ENCODE results near the gene PITPNB. TPM values are rescaled to one million over a fixed set of nuclear protein-coding genes. Genes with fewer than 3 reads are reported as not detected.

Gene PITPNB
- total RNA-seq, 2 experiments from 2014 or later = 73.3 to 78.4 TPM

- peaks cover 12% of the 10 kb centered on the region for H3K36me3 Mint-ChIP-seq
- no peak for DNase-seq
- H3K9me3 Mint-ChIP-seq = no peaks in the 10 kb centered on the region
- H3K27me3 Mint-ChIP-seq = no peaks in the 10 kb centered on the region
- no peak overlapping the region for H3K4me3 Mint-ChIP-seq
- no peak for ATAC-seq (ENCODE audit: low read depth)
- POLR2A ChIA-PET = no interaction called here
- H3K27ac Mint-ChIP-seq = no peak overlapping the region
- H3K4me1 Mint-ChIP-seq = peaks cover 2% of the 10 kb centered on the region
These were observed 16.8 kb upstream of the PITPNB start for GRCh38 chr22:27935897-27936296.

GRCh38 chr22:27934069-27934468 is 15.0 kb upstream of the PITPNB start:
- H3K27ac Mint-ChIP-seq = no peak overlapping the region
- no peak overlapping the region for H3K4me3 Mint-ChIP-seq
- H3K9me3 Mint-ChIP-seq = no peaks in the 10 kb centered on the region
- ATAC-seq (ENCODE audit: low read depth) (no peak), DNase-seq (no peak)
- H3K27me3 Mint-ChIP-seq = peaks cover 3% of the 10 kb centered on the region
- POLR2A ChIA-PET = interaction anchor here (1.0 kb wide), 1 partner anchor 16 kb away, joined by 4 read pairs; the partner anchor contains the start of gene PITPNB
- peaks cover 3% of the 10 kb centered on the region for H3K4me1 Mint-ChIP-seq
- H3K36me3 Mint-ChIP-seq = peaks cover 13% of the 10 kb centered on the region

GRCh38 chr22:27933186-27933983 is 14.3 kb upstream of the PITPNB start:
- Mint-ChIP-seq H3K4me3 (no peak overlapping the region), H3K27me3 (peaks cover 3% of the 10 kb centered on the region), H3K36me3 (peaks cover 12% of the 10 kb centered on the region), H3K9me3 (no peaks in the 10 kb centered on the region), H3K4me1 (peaks cover 3% of the 10 kb centered on the region), H3K27ac (no peak overlapping the region)
- POLR2A ChIA-PET = interaction anchor here (1.0 kb wide), 1 partner anchor 15 kb away, joined by 4 read pairs; the partner anchor contains the start of gene PITPNB
- no peak for ATAC-seq (ENCODE audit: low read depth)
- no peak for DNase-seq

GRCh38 chr22:27930331-27931060 is 11.4 kb upstream of the PITPNB start:
- Mint-ChIP-seq H3K27ac (no peak overlapping the region), H3K4me1 (peaks cover 10% of the 10 kb centered on the region), H3K36me3 (peaks cover 16% of the 10 kb centered on the region), H3K4me3 (no peak overlapping the region), H3K27me3 (peaks cover 3% of the 10 kb centered on the region), H3K9me3 (peaks cover 1% of the 10 kb centered on the region)
- POLR2A ChIA-PET = no interaction called here
- DNase-seq = no peak
- no peak for ATAC-seq (ENCODE audit: low read depth)

DNA sequence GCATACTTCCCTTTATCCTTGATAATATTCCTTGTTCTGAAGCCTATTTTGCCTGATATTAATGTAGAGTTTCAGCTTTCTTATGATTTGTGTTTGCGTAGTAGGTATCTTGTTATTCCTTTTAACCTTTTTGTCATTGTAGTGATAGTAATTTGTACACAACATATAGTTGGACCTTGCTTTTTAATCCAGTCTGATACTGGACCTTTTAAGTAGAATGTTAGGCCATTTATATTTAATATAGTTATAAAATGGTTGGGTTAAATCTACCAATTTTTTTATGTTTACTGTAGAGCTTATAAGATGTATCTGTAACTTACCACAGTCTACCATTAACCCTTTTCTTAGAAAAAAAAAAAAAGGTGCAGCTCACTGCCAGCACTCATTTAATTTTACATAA is 8.6 kb upstream of the PITPNB start:
- Mint-ChIP-seq H3K9me3 (peaks cover 1% of the 10 kb centered on the region), H3K27ac (no peak overlapping the region), H3K4me3 (no peak overlapping the region), H3K36me3 (peaks cover 22% of the 10 kb centered on the region), H3K4me1 (peaks cover 12% of the 10 kb centered on the region), H3K27me3 (peaks cover 3% of the 10 kb centered on the region)
- POLR2A ChIA-PET = interaction anchor here (0.5 kb wide), 1 partner anchor 15 kb away, joined by 6 read pairs; no protein-coding TSS in a partner anchor
- no peak for DNase-seq
- ATAC-seq (ENCODE audit: low read depth) = no peak

DNA sequence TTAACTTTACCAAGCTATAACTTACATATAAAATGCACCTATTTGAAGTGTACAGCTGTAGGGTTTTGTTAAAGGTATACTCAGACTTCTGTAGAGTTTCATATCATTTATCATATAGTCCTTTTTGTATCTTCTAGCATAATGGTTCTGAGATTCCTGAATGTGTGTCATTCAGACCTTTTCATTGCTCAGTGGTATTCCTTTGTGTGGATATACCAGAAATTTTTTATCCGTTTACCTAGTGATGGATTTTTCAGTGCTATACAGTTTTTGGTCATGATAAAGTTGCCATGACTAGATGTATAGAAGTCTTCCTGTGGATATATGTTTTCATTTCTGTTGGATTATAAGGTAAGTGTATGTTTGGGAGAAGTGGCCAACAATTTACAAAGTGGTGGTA is 6.3 kb upstream of the PITPNB start:
- Mint-ChIP-seq H3K4me1 (peaks cover 23% of the 10 kb centered on the region), H3K27ac (no peak overlapping the region), H3K4me3 (no peak overlapping the region), H3K27me3 (peaks cover 2% of the 10 kb centered on the region), H3K9me3 (peaks cover 1% of the 10 kb centered on the region), H3K36me3 (peaks cover 30% of the 10 kb centered on the region)
- ATAC-seq (ENCODE audit: low read depth) = no peak
- POLR2A ChIA-PET = no interaction called here
- DNase-seq = no peak

GRCh38 chr22:27919942-27920755 is 1.1 kb upstream of the PITPNB start:
- Mint-ChIP-seq H3K27me3 (no peaks in the 10 kb centered on the region), H3K4me3 (peak overlapping the region; percentile 98), H3K4me1 (peaks cover 41% of the 10 kb centered on the region), H3K27ac (peak overlapping the region; percentile 97), H3K36me3 (peaks cover 27% of the 10 kb centered on the region), H3K9me3 (no peaks in the 10 kb centered on the region)
- DNase-seq (no peak), ATAC-seq (ENCODE audit: low read depth) (peak; percentile 41)
- POLR2A ChIA-PET = interaction anchor here (1.0 to 2.2 kb wide), 4 partner anchors 33 to 1247 kb away, joined by 3 to 9 read pairs (median 4); no protein-coding TSS in a partner anchor

DNA sequence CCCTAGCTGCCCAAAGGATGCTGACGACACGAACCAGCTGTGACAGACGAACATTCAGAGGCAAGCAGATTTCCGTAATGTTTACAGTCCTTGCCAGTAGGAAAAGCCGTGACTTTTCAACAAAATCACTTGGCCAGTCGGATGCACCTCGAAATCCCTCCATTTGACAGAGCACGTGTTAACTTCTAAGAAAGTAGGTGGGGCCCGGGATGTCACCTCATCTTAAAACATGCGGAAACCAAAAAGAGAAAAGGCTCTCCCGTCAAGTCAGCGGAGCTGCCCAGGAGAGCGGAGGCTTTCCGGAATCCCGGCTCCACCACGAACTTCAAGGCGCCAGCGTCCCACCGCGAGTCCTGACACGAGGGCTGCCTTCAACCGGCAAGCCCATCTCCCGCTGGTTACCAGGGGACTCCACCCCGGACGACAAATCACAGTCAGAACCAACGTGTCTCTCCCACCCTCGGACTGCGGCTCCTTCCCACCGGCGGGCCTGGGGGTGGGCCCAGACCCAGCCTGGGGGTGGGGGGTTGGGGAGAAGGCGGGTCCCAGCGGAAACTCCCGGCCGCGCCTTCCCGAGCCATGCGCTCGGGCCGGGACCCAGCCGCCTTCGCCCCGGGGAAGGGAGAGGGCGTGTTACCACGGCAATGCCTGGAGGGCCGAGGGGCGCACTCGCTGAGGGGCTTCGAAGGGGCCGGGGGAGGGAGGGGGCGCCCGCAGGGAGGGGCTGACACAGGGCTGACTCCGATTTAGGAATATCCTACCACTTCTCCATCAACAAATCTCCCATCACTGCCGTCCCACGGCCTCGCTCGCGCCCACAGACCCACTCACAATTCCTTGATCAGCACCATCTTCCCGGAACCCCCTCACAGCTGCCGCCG is 475 bp downstream of the PITPNB start:
- Mint-ChIP-seq H3K36me3 (peaks cover 20% of the 10 kb centered on the region), H3K4me3 (peak overlapping the region; percentile 98)

GRCh38 chr22:27915986-27916385 is 3.1 kb downstream of the PITPNB start:
- ATAC-seq (ENCODE audit: low read depth) (no peak), DNase-seq (no peak)
- peaks cover 11% of the 10 kb centered on the region for H3K36me3 Mint-ChIP-seq
- no peaks in the 10 kb centered on the region for H3K27me3 Mint-ChIP-seq
- no peaks in the 10 kb centered on the region for H3K9me3 Mint-ChIP-seq
- POLR2A ChIA-PET = no interaction called here
- H3K4me3 Mint-ChIP-seq = no peak overlapping the region
- no peak overlapping the region for H3K27ac Mint-ChIP-seq
- H3K4me1 Mint-ChIP-seq = peaks cover 49% of the 10 kb centered on the region

More for the DNA sequence above, 475 bp downstream of the PITPNB start:
- peak; percentile 67 for DNase-seq
- POLR2A ChIA-PET = interaction anchor here (0.6 to 2.2 kb wide), 11 partner anchors 16 to 1245 kb away, joined by 3 to 9 read pairs (median 3); no protein-coding TSS in a partner anchor
- Mint-ChIP-seq H3K27me3 (no peaks in the 10 kb centered on the region), H3K27ac (peak overlapping the region; percentile 97), H3K4me1 (peaks cover 47% of the 10 kb centered on the region), H3K9me3 (no peaks in the 10 kb centered on the region)
- peak; percentile 25 for ATAC-seq (ENCODE audit: low read depth)

DNA sequence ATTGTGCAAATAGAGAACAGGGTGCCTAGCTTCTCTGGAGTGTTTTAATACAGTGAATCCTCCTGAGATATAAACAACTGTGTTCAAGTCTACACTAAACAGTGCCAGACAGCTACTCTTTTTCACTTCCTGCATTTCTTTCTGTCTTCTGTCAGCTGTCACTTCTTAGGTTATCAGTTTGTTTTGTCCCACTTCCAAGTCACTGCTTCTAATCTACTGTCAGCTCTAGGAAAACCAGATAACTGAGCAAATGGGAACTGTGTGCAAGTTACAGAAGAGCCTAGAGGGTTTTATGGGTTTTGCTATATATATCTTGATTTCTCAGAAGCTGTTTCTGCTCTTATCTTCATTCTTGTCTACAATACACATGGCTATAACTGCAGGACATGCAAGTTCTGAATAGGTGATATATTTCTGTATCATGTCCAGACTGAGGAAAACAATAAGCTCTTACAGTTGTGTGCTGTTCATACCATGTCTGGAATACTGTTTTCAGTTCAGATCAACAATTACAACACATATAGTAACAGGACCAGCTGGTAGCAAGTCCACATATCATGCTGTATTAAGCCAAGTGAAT is 5.8 kb downstream of the PITPNB start:
- POLR2A ChIA-PET = interaction anchor here (0.7 to 0.8 kb wide), 2 partner anchors 11 to 38 kb away, joined by 3 read pairs; no protein-coding TSS in a partner anchor
- Mint-ChIP-seq H3K27ac (no peak overlapping the region), H3K4me3 (no peak overlapping the region), H3K27me3 (no peaks in the 10 kb centered on the region), H3K9me3 (no peaks in the 10 kb centered on the region), H3K4me1 (peaks cover 41% of the 10 kb centered on the region), H3K36me3 (peaks cover 22% of the 10 kb centered on the region)
- DNase-seq (no peak), ATAC-seq (ENCODE audit: low read depth) (no peak)

- Mint-ChIP-seq H3K4me3 (no peak overlapping the region), H3K27me3 (no peaks in the 10 kb centered on the region), H3K27ac (no peak overlapping the region), H3K4me1 (peaks cover 36% of the 10 kb centered on the region), H3K9me3 (no peaks in the 10 kb centered on the region), H3K36me3 (peaks cover 27% of the 10 kb centered on the region)
- no peak for DNase-seq
- no peak for ATAC-seq (ENCODE audit: low read depth)
- POLR2A ChIA-PET = no interaction called here
These were observed 7.0 kb downstream of the PITPNB start for GRCh38 chr22:27912101-27912500.

DNA sequence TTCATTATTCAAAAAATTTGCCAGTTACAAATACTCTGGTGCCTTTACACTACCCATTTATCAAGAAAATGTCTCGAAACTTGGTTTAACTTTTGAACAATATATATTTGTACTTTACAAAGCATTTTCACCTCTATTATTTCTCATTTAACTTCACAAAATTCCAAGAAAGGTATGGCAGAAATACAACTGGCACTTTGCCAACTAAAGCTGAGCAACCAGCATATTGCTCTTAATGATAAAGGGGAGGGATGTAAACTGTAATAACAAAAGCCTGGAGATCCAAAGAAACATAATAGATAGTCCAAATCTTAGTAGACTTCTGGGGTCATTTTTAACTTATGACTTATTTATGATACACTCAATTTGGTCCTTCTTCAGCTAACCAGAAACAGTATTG is 7.7 kb downstream of the PITPNB start:
- Mint-ChIP-seq H3K4me3 (no peak overlapping the region), H3K4me1 (peaks cover 37% of the 10 kb centered on the region), H3K27ac (no peak overlapping the region), H3K9me3 (no peaks in the 10 kb centered on the region), H3K36me3 (peaks cover 31% of the 10 kb centered on the region), H3K27me3 (no peaks in the 10 kb centered on the region)
- no peak for ATAC-seq (ENCODE audit: low read depth)
- DNase-seq = no peak
- POLR2A ChIA-PET = no interaction called here
